Panc1 (cell line): ENCODE data around the gene MSMP.

Source experiments
- POLR2AphosphoS5 ChIP-seq: IDR thresholded peaks from 2 replicates; pipeline ENCODE4 v1.6.1; 2012; ENCODE audit warnings: mild to moderate bottlenecking, low read depth, low read length, moderate library complexity
- SIN3A ChIP-seq: IDR thresholded peaks from 2 replicates; pipeline ENCODE4 v1.6.1; 2012; ENCODE audit warnings: low read depth, mild to moderate bottlenecking, low read length, moderate library complexity, borderline replicate concordance; ENCODE audit not compliant: insufficient read depth
- TCF7L2 ChIP-seq: IDR thresholded peaks from 2 replicates; pipeline ENCODE4 v1.6.1; 2011; ENCODE audit warnings: mild to moderate bottlenecking, low read depth, low read length, inconsistent platforms
- TF ChIP-seq, protein P1 (sequence below): fragments of 450-650 bp; IDR thresholded peaks from 2 replicates; pipeline ENCODE4 v1.5.1; 2017; ENCODE audit warnings: mild to moderate bottlenecking
- TF ChIP-seq, protein P2 (sequence below), 2 experiments: IDR thresholded peaks; 2 replicates each; pipeline ENCODE4 v1.6.1; 2011 to 2012; ENCODE audit warnings: low read depth in 2 of 2, control low read depth in 1 of 2, low read length in 1 of 2, mild to moderate bottlenecking in 1 of 2, moderate library complexity in 1 of 2; ENCODE audit not compliant: insufficient read depth in 1 of 2

DNA sequence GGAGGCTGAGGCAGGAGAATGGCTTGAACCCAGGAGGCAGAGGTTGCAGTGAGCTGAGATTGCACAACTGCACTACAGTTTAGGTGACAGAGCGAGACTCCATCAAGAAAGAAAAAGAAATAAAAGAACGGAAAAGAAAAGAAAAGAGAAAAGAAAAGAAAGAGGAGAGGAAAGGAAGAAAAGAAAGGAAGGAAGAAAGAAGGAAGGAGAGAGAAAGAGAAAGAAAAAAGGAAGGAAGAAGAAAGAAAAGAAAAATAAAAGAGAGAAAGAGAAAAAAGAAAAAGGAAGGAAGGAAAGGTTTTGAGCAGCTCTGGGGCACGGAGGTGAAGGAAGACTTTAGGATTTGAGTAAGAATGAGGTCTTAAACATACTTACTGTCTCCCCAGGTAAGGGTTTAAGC lies 40.5 kb downstream of the MSMP start:
- TF ChIP-seq, protein P1, sequence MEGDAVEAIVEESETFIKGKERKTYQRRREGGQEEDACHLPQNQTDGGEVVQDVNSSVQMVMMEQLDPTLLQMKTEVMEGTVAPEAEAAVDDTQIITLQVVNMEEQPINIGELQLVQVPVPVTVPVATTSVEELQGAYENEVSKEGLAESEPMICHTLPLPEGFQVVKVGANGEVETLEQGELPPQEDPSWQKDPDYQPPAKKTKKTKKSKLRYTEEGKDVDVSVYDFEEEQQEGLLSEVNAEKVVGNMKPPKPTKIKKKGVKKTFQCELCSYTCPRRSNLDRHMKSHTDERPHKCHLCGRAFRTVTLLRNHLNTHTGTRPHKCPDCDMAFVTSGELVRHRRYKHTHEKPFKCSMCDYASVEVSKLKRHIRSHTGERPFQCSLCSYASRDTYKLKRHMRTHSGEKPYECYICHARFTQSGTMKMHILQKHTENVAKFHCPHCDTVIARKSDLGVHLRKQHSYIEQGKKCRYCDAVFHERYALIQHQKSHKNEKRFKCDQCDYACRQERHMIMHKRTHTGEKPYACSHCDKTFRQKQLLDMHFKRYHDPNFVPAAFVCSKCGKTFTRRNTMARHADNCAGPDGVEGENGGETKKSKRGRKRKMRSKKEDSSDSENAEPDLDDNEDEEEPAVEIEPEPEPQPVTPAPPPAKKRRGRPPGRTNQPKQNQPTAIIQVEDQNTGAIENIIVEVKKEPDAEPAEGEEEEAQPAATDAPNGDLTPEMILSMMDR, result no peak
- TF ChIP-seq, protein P2, sequence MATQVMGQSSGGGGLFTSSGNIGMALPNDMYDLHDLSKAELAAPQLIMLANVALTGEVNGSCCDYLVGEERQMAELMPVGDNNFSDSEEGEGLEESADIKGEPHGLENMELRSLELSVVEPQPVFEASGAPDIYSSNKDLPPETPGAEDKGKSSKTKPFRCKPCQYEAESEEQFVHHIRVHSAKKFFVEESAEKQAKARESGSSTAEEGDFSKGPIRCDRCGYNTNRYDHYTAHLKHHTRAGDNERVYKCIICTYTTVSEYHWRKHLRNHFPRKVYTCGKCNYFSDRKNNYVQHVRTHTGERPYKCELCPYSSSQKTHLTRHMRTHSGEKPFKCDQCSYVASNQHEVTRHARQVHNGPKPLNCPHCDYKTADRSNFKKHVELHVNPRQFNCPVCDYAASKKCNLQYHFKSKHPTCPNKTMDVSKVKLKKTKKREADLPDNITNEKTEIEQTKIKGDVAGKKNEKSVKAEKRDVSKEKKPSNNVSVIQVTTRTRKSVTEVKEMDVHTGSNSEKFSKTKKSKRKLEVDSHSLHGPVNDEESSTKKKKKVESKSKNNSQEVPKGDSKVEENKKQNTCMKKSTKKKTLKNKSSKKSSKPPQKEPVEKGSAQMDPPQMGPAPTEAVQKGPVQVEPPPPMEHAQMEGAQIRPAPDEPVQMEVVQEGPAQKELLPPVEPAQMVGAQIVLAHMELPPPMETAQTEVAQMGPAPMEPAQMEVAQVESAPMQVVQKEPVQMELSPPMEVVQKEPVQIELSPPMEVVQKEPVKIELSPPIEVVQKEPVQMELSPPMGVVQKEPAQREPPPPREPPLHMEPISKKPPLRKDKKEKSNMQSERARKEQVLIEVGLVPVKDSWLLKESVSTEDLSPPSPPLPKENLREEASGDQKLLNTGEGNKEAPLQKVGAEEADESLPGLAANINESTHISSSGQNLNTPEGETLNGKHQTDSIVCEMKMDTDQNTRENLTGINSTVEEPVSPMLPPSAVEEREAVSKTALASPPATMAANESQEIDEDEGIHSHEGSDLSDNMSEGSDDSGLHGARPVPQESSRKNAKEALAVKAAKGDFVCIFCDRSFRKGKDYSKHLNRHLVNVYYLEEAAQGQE (IDR thresholded peaks at IDR 0.05; ENCODE audit: insufficient read depth in 1 of 2, low read depth in 2 of 2, low read length in 1 of 2), result no peak
- no peak for TF ChIP-seq POLR2AphosphoS5
- TF ChIP-seq SIN3A, result no peak
- no peak for TF ChIP-seq TCF7L2
